Right cardiac atrium (tissue), 5 donors: ENCODE data around the gene RBKS. TPM values are rescaled to one million over a fixed set of nuclear protein-coding genes. Genes with fewer than 3 reads are reported as not detected.

ENCODE experiments used
- ATAC-seq, 2 donors: fragments of 200-7000 bp; cut with Tn5 transposase; one replicate each; pipeline versions ENCODE4 v1.8.0 to v1.9.1; 2020; ENCODE audit warnings: moderate library complexity in 2 of 2, mild to moderate bottlenecking in 1 of 2
- DNase-seq, 3 donors: peaks; one replicate each; pipeline ENCODE4 v3.0.0-alpha.2; 2020
- H3K27ac ChIP-seq: one replicate; pipeline ENCODE4 v1.5.1; 2013; ENCODE audit warnings: mild to moderate bottlenecking, low read length, control low read depth, moderate library complexity
- H3K27me3 ChIP-seq: one replicate; pipeline ENCODE4 v1.6.1; 2013; ENCODE audit not compliant: control insufficient read depth, insufficient read depth
- H3K4me1 ChIP-seq: one replicate; pipeline ENCODE4 v1.6.1; 2013; ENCODE audit warnings: low read length; ENCODE audit not compliant: control insufficient read depth, insufficient read depth
- H3K4me3 ChIP-seq: one replicate; pipeline ENCODE4 v1.5.1; 2013; ENCODE audit warnings: low read length, control low read depth
- H3K9me3 ChIP-seq: one replicate; pipeline ENCODE4 v1.6.1; 2013; ENCODE audit warnings: low read length; ENCODE audit not compliant: control insufficient read depth
- WGBS: extraction: QIAGEN DNeasy Blood & Tissue Kit; methylation state at CpG from one replicate; pipeline ENCODE4 v1.1.7; 2013; 5-methylcytosine and 5-hydroxymethylcytosine counted together
- intact Hi-C, 4 donors: fragments of 100-400 bp; cut with DNase I; formaldehyde crosslinking; loops; one replicate each; pipeline versions ENCODE4 v1.11.0 to v1.14.0; 2022 to 2023
- polyA plus RNA-seq: library from polyadenylated mRNA; stranded (reverse); fragments of 200-250 nt; gene quantifications from one replicate; pipeline ENCODE4 v1.2.3, GENCODE V29; 2013
- total RNA-seq, 4 donors: library from RNA; stranded (reverse); fragmentation: NEBNext Ultra II Directional; extraction: Animal tissue kit (Norgen Biotek cat#: 25700); gene quantifications; one replicate each; pipeline ENCODE4 v1.2.1, GENCODE V29; 2021
- donor health status: healthy with polysubstance abuse.
- donor health status: DM: no; HTN: yes; CAD: no.
- donor health status: DM: no; HTN: no; CAD: no.
- donor health status: DM: no; HTN: yes; CAD: no; lungs with severe emphysema.
- donor health status: DM: yes; HTN: yes; CAD: no.

The RBKS gene
- total and polyA plus RNA-seq, 5 donors: 1.4 to 3.9 (median 2.6) TPM

DNA sequence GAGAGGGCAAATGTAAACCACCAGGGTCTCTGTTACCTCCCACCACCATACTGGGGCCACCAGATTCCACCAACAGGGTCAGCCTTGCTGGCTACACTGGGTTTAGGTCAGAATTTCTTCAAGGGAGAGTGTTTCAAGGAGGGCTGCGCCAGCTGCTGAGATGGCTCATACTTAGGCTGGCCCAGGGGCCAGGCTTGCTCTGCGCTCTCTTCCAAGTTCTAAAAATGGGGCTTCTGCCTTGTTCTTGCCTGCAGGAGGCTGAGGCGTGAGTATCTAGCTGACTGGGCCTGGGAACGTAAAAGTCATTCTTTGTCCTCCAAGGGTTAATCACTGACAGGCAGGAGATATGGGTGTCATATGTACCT lies 90.6 kb downstream of the RBKS start:
- Histone ChIP-seq H3K4me3 (no peak overlapping the region), H3K9me3 (no peaks in the 10 kb centered on the region), H3K27me3 (no peaks in the 10 kb centered on the region), H3K27ac (peak overlapping the region; percentile 91), H3K4me1 (peaks cover 30% of the 10 kb centered on the region)
- 71% methylated on average over 4 of the region's 4 CpGs for WGBS
- intact Hi-C loops: no loop called here
- ATAC-seq (no peak), DNase-seq (no peak)

DNA sequence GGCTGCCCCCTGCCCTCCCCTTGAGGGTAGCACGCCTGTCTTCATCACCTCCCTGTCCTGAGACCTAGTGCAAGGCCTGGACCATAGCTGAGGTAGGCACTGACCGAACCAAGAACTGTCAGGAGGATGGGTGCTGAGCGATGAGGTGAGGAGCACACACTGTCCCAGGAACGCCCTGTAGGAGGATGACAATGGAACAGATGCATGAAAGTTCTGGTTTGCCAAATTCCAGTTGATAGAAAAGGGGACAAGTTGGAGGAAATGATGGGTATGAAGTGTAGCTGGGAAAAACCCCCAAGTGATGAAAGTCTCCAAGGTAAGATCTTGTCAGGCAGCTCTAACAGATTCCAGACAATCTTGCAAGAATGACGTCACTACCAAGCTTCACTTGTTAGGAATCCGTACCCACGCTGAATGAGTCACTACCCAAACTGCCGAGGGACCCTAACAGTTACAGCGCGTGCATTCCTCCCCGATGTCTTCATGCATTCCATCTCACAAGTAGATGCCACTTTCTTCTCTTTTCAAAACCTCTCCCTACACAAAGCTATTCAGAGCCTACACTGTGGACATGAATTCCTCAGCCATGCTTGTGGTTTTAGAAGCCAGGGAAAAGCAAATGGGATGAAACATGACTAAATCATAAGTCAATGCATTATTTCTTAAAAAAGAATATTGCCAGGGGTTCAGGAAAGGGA lies 91.1 kb downstream of the RBKS start:
- Histone ChIP-seq H3K9me3 (no peaks in the 10 kb centered on the region), H3K4me3 (no peak overlapping the region), H3K27ac (peak overlapping the region; percentile 91), H3K4me1 (peaks cover 30% of the 10 kb centered on the region), H3K27me3 (no peaks in the 10 kb centered on the region)
- peak in 2 of 3 donors; percentile 64 to 75 for DNase-seq
- 43% methylated on average over 11 of the region's 11 CpGs for WGBS
- ATAC-seq: peak; percentile 44 to 82
- intact Hi-C loops: no loop called here

DNA sequence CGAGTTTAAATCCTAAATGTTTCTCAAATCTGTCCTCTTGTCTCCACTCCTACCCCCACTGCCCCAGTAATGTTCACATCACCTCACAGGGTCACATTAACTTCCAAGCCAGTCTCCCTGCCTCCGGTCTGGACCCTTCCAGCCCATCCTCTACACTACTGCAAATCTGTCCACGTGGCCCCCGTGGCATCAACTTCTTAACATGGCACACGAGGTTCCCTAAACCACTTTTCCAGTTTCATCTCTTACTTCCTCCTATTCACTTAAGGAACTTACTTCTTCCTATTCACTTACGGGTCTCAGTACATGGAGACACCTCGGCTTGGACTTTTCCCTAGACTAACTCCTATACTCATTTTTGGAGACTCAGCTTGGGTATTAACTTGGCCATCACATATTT lies 91.7 kb downstream of the RBKS start:
- 88% methylated on average over 7 of the region's 7 CpGs for WGBS
- Histone ChIP-seq H3K27ac (peak overlapping the region; percentile 81), H3K4me1 (peaks cover 30% of the 10 kb centered on the region), H3K9me3 (no peaks in the 10 kb centered on the region), H3K27me3 (no peaks in the 10 kb centered on the region), H3K4me3 (no peak overlapping the region)
- intact Hi-C loops: no loop called here
- DNase-seq: peak in 1 of 3 donors; percentile 50
- ATAC-seq: no peak

DNA sequence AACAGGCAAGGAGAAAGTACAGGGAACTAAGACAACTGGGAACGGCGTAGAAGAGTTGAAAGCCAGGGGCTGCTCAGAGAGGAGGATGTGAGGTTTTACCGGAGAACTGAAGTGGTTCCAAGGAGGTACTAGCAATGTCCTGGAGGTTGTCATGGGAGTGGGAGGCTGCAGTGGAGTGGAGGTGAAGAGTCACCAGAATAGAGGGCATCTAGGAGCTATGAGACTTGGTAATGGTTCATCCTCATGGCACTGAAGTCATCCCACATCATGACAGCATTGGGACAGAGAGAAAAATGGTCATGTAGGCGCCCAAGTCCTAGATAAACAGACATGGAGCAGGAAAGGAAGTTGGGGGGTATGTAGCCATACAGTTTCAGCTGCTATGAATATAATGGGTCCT lies 92.3 kb downstream of the RBKS start:
- 93% methylated on average over 4 of the region's 4 CpGs for WGBS
- Histone ChIP-seq H3K27me3 (no peaks in the 10 kb centered on the region), H3K9me3 (no peaks in the 10 kb centered on the region), H3K4me1 (peaks cover 30% of the 10 kb centered on the region), H3K4me3 (no peak overlapping the region), H3K27ac (peak overlapping the region; percentile 81)
- ATAC-seq (no peak), DNase-seq (no peak)
- intact Hi-C loops: no loop called here

DNA sequence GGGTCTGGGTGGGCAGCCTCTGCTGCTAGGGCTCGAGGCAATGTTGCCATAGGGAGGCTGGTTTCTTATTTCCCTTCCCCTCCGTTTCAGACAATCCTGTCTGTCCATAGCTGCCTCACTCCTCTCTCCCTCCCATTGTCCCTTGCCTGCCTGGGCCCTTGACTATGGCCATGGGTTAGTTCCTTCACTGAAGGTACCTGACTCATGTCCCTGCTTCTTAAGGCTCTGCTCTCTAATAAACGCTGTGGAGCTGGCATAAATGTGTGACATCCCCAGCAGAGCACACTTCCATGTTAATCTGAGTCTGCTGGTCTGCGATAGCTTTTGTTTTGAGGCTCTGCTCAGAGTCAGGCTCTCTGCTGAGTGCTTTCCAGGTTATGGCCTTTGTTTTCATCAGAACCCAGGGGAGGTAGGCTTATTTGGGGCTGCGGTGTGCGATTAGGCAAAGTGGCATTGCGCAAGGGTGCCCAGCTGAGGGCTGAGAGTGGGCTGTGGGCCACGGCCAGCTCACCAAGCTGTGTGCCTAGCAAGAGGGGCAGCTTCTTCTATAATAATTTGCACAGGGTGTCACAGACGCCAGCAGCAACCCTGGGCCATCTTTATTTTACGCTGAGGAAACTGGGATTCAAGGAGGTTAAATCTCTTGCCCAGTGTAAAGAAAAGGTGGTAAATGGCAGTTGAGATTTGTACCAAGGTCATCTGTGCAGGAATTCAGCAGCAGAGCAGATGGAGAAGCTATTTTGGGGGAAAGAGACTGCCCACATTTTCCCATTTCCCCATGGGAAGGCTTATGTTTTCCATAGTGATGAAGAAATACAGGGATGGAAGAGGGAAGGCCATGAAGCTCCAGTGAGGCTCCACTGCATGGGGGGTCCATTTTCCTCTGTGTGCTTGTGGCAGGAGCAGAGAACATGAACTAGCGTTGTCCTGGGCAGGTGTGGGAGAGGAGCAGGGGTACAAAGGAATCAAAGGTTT lies 93.1 kb downstream of the RBKS start:
- WGBS: 75% methylated on average over 11 of the region's 11 CpGs
- no peaks in the 10 kb centered on the region for H3K9me3 ChIP-seq
- intact Hi-C loops: no loop called here
- ATAC-seq (peak; percentile 12 to 42), DNase-seq (peak in 1 of 3 donors; percentile 65)
- H3K4me3 ChIP-seq: no peak overlapping the region
- peaks cover 31% of the 10 kb centered on the region for H3K4me1 ChIP-seq
- peak overlapping the region; percentile 81 for H3K27ac ChIP-seq
- no peaks in the 10 kb centered on the region for H3K27me3 ChIP-seq

DNA sequence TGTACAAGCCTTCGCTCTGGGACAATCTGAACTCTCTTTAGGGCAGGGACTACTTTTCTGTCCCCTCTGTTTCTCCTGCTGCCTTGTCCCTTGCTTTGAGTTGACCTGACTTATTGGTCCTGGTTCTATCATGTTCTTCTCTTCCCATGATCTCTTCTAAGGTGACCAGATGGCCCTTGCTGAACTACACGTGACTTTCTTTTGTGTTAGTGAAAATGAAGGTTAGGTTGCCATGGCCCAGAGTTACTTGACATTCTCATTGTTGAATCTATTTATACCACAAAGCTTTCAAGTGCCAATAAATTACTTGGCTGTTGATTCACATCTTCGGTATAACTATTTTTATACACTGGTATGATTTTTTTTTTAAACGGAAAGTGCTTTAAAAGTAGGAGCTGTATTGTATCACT lies 94.3 kb downstream of the RBKS start:
- Histone ChIP-seq H3K9me3 (no peaks in the 10 kb centered on the region), H3K27ac (peak overlapping the region; percentile 86), H3K27me3 (no peaks in the 10 kb centered on the region), H3K4me3 (no peak overlapping the region), H3K4me1 (peaks cover 31% of the 10 kb centered on the region)
- no peak for DNase-seq
- intact Hi-C loops: no loop called here
- 27% methylated on average over 4 of the region's 4 CpGs for WGBS
- peak; percentile 53 to 60 for ATAC-seq

DNA sequence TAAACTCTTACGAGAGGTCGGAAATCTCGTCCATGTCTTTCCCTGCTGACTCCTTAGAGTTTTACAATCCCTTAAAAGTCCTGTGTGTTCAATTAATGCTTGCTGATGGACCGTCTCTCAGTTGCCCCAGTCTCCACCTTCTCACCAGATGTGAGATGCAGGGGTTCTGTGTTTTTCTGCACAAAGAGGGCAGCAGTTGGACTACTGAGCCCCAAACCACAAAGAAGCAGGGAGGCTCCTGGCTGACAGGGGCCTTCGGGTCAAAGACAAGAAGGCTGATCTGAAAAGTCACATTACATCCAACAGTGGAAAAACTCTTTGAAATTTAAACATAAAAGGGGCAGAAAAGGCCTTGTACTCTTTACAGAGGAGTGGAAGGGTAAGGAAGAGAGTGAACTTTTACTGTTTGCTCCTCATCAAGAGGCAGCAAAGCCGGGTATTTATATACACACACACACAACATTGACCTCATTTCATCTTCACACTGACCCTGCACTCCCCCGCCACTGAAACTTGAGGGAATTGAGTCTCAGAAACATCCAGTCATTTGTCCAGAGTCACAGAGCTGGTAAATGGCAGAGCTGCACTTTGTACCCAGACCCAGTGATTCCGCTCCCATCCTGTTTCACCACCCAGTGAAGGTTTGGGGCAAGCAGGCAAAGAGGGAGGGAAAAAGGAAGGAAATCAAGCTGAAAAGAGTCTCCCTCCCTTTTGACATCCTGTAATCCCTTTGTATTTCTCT lies 94.9 kb downstream of the RBKS start:
- peak in 1 of 2 donors; percentile 3 for ATAC-seq
- H3K4me1 ChIP-seq: peaks cover 27% of the 10 kb centered on the region
- no peaks in the 10 kb centered on the region for H3K9me3 ChIP-seq
- 78% methylated on average over 8 of the region's 8 CpGs for whole genome bisulfite sequencing
- intact Hi-C loops: no loop called here
- no peak for DNase-seq
- no peak overlapping the region for H3K4me3 ChIP-seq
- no peaks in the 10 kb centered on the region for H3K27me3 ChIP-seq
- peak overlapping the region; percentile 86 for H3K27ac ChIP-seq

DNA sequence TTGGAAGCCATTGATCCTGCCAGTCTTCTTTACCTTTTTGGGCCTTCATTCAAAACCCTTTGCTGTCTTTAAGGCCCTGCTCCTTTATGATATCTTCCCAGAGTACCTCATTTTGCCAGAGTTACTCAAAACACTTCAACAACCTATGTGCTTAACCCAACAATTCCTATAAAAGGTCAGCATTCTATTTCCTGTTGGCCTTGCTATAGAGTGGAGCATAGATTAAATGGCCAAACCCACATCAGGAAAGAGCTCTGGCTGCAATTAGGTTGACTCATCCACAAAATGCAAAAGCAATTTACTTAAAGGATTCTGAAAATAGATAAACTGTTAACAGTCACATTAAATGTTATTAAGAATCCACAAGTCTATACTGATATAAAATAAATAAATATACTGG lies 97.4 kb downstream of the RBKS start:
- H3K9me3 ChIP-seq: no peaks in the 10 kb centered on the region
- H3K4me3 ChIP-seq: no peak overlapping the region
- ATAC-seq (no peak), DNase-seq (no peak)
- H3K27me3 ChIP-seq: no peaks in the 10 kb centered on the region
- intact Hi-C loops: no loop called here
- peaks cover 24% of the 10 kb centered on the region for H3K4me1 ChIP-seq
- no peak overlapping the region for H3K27ac ChIP-seq

DNA sequence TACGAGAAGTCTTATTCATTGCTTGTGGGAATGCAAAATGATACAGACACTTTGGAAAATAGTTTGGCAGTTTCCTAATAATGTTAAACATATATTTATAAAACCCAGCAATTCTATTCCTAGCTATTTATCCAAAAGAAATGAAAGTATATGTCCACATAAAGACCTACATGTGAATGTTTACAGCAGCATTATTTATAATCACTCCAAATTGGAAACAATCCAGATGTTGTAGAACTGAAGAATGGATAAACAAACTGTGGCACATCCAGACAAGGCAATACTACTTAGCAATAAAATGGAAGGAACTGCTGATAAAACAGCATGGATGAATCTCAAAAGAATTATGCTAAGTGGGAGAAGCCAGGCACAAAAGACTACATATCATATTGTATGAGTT lies 99.4 kb downstream of the RBKS start:
- no peak for DNase-seq
- Histone ChIP-seq H3K27me3 (no peaks in the 10 kb centered on the region), H3K4me1 (peaks cover 11% of the 10 kb centered on the region), H3K9me3 (no peaks in the 10 kb centered on the region), H3K27ac (no peak overlapping the region), H3K4me3 (no peak overlapping the region)
- intact Hi-C loops: no loop called here
- 97% methylated on average over 1 of the region's 1 CpG for WGBS
- ATAC-seq: no peak

DNA sequence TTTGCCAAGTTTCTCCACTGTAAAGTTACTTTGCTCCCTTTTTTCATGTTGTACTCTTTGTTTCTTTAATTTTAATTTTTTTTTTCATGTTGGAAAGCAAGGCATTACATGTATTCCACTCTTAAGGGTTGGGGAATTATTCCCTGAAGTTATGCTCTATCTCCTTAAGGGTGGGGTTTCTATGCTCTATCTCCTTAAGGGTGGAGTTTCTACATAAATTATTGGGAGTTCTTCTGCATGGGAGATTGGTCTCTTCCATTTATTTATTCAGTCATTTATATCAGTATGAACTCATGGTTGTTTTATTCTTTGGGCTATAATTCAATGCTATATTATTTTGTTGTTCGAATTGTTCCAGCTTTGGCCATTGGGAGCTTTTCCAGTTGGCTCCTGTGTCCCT lies 107.5 kb downstream of the RBKS start:
- intact Hi-C loops: no loop called here
- no peak for ATAC-seq
- H3K4me3 ChIP-seq: no peak overlapping the region
- no peaks in the 10 kb centered on the region for H3K9me3 ChIP-seq
- H3K27me3 ChIP-seq: no peaks in the 10 kb centered on the region
- 88% methylated on average over 1 of the region's 1 CpG for WGBS
- no peak for DNase-seq
- H3K27ac ChIP-seq: no peak overlapping the region
- H3K4me1 ChIP-seq: peaks cover 2% of the 10 kb centered on the region

DNA sequence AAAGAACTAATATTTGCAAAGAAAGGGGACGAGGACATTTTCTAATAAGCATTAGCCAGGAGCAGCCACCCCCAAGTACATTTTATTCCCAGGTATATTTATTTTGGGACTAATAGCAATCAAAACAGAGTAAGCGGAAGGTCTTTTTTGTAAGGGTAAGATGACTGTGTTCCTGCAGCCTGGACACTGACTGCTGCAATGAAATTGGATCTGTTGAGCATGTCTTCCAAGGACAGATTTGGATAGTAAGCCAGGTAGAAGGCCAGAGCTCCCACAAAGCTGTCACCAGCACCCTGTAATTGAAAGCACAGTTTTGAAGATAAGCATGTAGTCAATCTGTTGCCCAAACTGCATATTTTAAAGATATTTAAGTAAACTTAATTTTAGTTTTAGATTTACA lies 108.7 kb downstream of the RBKS start:
- Histone ChIP-seq H3K4me3 (no peak overlapping the region), H3K27ac (no peak overlapping the region), H3K27me3 (no peaks in the 10 kb centered on the region), H3K4me1 (peaks cover 4% of the 10 kb centered on the region), H3K9me3 (no peaks in the 10 kb centered on the region)
- ATAC-seq (no peak), DNase-seq (no peak)
- intact Hi-C loops: no loop called here
- 98% methylated on average over 2 of the region's 2 CpGs for WGBS
